ENCODE data around the gene MGP. TPM values are rescaled to one million over a fixed set of nuclear protein-coding genes. Genes with fewer than 3 reads are reported as not detected.

Gene MGP
- total RNA-seq, 1 experiment from 2014 or later: not detected

DNA sequence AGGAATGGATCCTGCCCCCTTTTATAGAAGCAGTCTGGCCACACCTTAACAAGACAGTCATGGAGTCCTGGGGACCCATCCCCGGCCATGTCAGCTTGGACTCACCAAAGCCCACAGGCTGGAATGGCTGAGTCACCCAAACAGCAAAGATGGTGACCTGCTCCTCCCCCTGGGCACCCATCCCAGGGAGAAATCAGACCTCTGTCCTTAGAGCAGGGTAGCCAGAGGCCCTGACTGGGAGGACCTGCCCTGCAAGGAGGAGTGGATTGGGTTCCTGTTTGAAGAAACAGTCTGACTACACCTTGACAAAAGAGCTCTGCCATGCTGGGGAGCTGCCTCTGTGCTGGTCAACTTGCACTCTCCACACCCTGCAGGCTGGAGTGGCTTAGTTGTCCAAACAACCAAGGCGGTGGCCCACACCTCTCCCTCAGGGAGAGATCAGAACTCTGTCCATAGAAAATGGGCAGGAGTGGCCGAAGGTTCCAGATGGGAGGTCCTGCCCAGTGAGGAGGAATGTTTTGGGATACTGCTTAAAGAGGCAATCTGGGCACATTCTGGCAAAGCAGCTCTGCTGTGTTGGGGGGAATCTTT is 16.6 kb downstream of the MGP start:
- Histone ChIP-seq H3K27me3 (replicated peaks) (no peaks in the 10 kb centered on the region), H3K27ac (no peak overlapping the region), H3K4me1 (replicated peaks) (no peaks in the 10 kb centered on the region), H3K9me3 (replicated peaks) (no peaks in the 10 kb centered on the region), H3K36me3 (no peaks in the 10 kb centered on the region), H3K4me3 (no peak overlapping the region)
- DNase-seq (ENCODE audit: low read depth in 1 of 2, low spot score in 2 of 2): no peak

DNA sequence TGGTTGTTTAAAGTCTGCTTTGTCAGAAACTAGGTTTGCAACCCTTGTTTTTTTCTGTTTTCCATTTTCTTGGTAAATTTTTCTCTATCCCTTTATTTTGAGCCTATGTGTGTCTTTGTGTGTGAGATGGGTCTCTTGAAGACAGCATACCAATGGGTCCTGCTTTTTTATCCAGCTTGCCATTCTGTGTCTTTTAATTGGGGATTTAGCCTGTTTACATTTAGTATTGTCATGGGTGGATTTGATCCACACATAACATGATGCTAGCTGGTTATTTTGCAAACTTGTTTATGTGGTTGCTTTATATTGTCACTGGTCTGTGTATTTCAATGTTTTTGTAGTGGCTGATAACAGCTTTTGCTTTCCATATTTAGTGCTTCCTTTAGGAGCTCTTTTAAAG is 25.2 kb downstream of the MGP start:
- no peak overlapping the region for H3K4me3 ChIP-seq
- no peak for DNase-seq (ENCODE audit: low read depth in 1 of 2, low spot score in 2 of 2)
- no peaks in the 10 kb centered on the region for H3K27me3 ChIP-seq (replicated peaks)
- no peaks in the 10 kb centered on the region for H3K4me1 ChIP-seq (replicated peaks)
- no peak overlapping the region for H3K27ac ChIP-seq
- H3K36me3 ChIP-seq: no peaks in the 10 kb centered on the region
- no peaks in the 10 kb centered on the region; the same call in 1 of the 2 replicates for H3K9me3 ChIP-seq (replicated peaks)

DNA sequence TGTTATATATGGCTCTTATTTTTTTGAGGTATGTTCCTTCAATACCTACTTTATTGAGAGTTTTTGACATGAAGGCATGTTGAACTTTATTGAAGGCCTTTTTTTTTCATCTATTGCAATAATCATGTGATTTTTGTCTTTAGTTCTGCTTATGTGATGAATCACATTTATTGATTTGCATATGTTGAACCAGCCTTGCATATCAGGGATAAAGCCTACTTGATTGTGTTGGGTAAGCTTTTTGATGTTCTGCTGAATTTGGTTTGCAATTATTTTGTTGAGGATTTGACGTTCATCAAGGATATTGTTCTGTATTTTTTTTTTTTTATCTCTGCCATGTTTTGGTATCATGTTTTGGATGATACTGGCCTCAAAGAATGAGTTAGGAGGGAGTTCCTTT is 27.1 kb downstream of the MGP start:
- H3K27me3 ChIP-seq (replicated peaks): no peaks in the 10 kb centered on the region
- H3K27ac ChIP-seq: no peak overlapping the region
- H3K9me3 ChIP-seq (replicated peaks): no peaks in the 10 kb centered on the region; the same call in 1 of the 2 replicates
- no peak overlapping the region for H3K4me3 ChIP-seq
- H3K4me1 ChIP-seq (replicated peaks): peaks cover 6% of the 10 kb centered on the region
- H3K36me3 ChIP-seq: no peaks in the 10 kb centered on the region
- no peak for DNase-seq (ENCODE audit: low read depth in 1 of 2, low spot score in 2 of 2)

DNA sequence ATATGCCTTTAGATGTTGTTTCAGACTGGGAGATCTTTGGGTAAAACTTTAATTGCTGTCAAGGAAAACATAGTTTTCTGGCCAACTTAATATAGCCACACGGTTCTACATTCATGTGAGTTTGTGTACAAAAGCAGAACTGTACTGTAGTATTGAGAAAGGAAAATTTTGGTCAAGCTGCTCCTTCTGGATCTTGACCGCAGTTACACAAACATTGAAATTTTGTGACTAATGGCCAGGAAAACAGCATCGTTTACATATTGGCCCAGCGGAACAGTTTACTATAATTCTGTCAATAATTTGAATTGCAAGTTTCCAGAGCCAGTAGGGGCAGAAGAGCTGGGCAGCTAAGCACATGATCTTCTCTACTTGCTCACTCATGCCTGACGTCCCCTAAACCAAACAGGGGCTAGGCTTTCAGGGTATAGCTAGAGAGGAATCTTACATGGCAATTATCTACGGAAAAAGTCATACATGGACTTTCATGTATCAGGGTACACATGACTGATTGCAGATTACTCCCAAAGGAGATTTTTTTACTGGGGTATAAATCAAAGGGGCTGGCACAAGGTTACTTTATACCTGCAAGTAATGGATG is 31.0 kb downstream of the MGP start:
- Histone ChIP-seq H3K9me3 (replicated peaks) (no peaks in the 10 kb centered on the region; the same call in 1 of the 2 replicates), H3K27me3 (replicated peaks) (no peaks in the 10 kb centered on the region), H3K4me3 (no peak overlapping the region), H3K4me1 (replicated peaks) (peaks cover 6% of the 10 kb centered on the region), H3K27ac (no peak overlapping the region), H3K36me3 (no peaks in the 10 kb centered on the region)
- no peak for DNase-seq (ENCODE audit: low read depth in 1 of 2, low spot score in 2 of 2)

DNA sequence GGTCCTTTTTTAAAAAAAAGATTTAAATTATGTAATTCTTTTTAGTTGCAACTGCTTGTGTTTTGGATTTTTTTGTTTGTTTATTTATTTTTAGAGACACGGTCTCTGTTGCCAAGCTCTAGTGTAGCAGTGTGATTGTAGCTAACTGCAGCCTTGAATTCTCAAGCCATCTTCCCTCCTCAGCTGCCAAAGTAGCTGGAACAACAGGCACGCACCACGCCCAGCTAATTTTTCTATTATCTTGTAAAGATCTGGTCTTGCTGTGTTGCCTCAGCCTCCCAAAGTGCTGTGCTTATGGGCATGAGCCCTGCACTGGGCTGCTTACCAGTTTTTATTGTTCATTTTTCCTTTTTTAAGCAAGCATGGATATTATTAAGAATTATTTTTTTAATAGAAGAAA is 31.7 kb downstream of the MGP start:
- Histone ChIP-seq H3K4me3 (no peak overlapping the region), H3K4me1 (replicated peaks) (peaks cover 6% of the 10 kb centered on the region), H3K36me3 (no peaks in the 10 kb centered on the region), H3K27ac (no peak overlapping the region), H3K27me3 (replicated peaks) (no peaks in the 10 kb centered on the region), H3K9me3 (replicated peaks) (no peaks in the 10 kb centered on the region)
- no peak for DNase-seq (ENCODE audit: low read depth in 1 of 2, low spot score in 2 of 2)

DNA sequence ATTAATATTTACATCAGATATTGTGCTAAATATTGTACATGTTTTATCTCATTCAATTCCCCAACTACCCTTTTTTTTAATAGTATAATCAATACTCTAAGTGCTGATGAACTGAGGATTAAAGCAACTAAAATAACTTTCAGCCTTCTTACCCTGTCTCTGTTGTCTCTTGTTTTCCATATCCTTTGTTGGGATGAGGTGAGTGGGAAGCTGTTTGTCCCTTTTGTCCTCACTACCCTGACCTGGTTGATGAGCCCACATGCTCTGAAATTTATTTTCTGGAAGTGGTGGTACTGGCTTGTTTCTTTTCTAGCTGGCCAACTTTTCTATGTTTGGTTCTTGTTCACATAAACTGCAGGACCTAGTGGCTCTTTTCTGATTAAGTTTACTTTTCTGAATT is 32.8 kb downstream of the MGP start:
- H3K9me3 ChIP-seq (replicated peaks): no peaks in the 10 kb centered on the region
- no peaks in the 10 kb centered on the region for H3K36me3 ChIP-seq
- no peak for DNase-seq (ENCODE audit: low read depth in 1 of 2, low spot score in 2 of 2)
- no peak overlapping the region for H3K27ac ChIP-seq
- peaks cover 6% of the 10 kb centered on the region for H3K4me1 ChIP-seq (replicated peaks)
- no peaks in the 10 kb centered on the region for H3K27me3 ChIP-seq (replicated peaks)
- H3K4me3 ChIP-seq: no peak overlapping the region

DNA sequence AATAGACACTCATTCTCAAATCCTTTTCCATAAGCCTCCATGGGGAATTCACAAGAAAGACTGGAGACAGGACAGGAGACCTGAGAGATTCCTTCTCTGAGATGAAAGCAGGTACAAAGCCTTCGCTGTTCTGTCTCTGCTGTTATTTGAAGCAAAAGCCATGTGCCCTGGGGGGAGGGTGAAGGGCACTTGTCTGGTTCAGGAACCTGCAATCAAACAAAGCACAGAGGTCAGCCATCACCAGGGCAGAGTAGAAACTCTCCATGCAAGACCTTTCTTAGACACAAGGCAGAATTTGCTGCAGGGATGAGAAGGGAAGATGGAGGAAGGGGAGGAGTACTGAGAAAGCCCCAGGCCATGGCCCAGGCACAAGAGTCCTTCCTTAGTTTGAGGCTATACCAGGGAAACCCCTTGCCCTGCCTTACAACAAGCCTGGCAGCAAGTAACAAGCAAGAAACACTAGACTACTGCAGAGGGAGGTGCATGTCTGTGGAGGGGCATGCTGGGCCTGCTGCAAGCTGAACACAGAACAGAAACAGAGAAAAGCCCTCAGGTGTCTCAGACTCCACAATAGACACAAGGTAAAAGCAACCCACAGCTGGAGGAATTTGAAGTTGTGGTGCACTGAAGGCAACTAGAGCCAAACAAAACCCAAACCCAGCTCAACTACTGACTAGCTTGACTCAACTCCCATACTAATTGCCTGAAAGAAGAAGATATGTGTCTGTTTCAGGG is 34.6 kb downstream of the MGP start:
- Histone ChIP-seq H3K36me3 (no peaks in the 10 kb centered on the region), H3K27me3 (replicated peaks) (no peaks in the 10 kb centered on the region), H3K4me3 (no peak overlapping the region), H3K27ac (no peak overlapping the region), H3K4me1 (replicated peaks) (peaks cover 6% of the 10 kb centered on the region), H3K9me3 (replicated peaks) (no peaks in the 10 kb centered on the region)
- DNase-seq (ENCODE audit: low read depth in 1 of 2, low spot score in 2 of 2): no peak

DNA sequence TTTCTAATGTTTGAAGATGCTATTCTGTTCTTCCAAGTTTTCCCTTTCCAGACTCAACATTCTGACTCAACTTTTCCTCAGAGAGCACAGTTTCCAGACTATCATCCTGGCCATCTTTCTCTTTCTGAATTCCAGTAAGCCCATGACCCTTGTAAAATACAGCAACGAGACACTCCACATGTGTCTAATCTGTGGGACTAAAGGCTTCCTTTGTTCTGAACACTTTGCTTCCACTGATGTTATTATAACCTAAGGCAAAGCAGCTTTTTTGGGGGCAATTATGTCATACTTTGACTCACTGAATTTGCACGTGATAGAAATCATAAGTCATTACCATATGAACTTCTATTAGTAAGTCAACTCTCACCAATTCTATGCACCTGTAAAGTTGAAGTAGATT is 36.0 kb downstream of the MGP start:
- no peaks in the 10 kb centered on the region for H3K9me3 ChIP-seq (replicated peaks)
- H3K36me3 ChIP-seq: no peaks in the 10 kb centered on the region
- no peak for DNase-seq (ENCODE audit: low read depth in 1 of 2, low spot score in 2 of 2)
- peaks cover 3% of the 10 kb centered on the region for H3K4me1 ChIP-seq (replicated peaks)
- H3K27ac ChIP-seq: no peak overlapping the region
- no peak overlapping the region for H3K4me3 ChIP-seq
- H3K27me3 ChIP-seq (replicated peaks): no peaks in the 10 kb centered on the region

DNA sequence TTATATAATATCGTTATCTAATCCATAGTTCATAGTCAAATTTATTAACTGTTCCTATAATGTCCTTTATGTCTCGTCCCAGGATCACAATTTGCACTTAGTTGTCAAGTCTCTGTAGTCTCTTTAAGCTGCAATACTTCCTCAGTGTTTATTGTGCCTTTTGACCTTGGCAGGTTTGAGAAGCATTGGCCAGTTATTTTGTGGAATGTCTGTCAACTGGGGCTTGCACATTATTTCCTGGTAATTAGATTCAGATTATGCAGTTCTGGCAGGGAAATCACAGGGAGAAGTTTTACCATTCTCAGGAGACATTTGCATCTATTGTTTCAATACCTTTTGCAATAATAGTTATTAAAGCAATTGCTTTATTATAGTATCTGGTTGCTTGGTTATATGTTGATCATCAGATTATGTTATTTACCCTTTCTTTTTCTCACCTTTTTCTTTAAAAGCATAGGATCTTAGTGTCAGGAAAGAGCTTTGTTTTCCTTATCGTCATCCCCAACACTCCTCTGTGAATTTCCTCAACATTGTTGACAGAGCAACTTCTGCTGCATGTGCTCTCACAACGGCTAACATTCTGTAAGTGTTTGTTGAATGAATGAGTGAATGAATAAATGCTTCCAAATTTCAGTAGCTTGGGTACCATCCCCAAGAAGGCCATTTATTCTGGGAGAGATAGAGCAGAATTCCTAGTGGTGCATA is 38.6 kb downstream of the MGP start:
- no peaks in the 10 kb centered on the region for H3K36me3 ChIP-seq
- H3K4me3 ChIP-seq: no peak overlapping the region
- H3K9me3 ChIP-seq (replicated peaks): no peaks in the 10 kb centered on the region
- no peak overlapping the region for H3K27ac ChIP-seq
- H3K27me3 ChIP-seq (replicated peaks): no peaks in the 10 kb centered on the region
- peaks cover 8% of the 10 kb centered on the region for H3K4me1 ChIP-seq (replicated peaks)
- DNase-seq (ENCODE audit: low read depth in 1 of 2, low spot score in 2 of 2): no peak

DNA sequence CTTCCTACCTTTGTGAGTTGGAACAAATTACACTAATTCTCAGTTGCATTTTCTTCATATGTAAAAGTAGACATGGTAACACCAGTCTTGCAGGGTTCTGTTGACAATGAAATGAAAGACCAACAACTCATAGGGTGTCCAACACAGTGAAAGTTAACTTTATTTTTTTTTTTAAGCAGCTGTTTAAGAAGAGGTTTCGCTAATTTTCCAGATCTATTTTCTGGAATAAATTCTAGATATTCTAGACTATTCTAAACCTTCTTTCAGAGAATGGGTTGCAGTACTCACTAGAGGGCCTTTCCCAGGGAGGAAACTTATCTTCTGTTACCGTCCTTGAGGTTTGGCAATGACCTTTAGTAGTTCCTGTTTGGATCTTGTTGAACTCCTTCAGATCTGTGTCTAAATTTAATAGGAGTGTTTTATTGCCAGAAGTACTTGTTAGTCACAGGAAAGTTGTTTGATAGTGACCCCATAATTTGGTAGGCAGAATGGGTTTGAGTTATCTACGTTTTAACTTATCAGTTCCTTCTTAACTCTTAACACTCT is 39.5 kb downstream of the MGP start:
- DNase-seq (ENCODE audit: low read depth in 1 of 2, low spot score in 2 of 2): no peak
- peaks cover 17% of the 10 kb centered on the region for H3K4me1 ChIP-seq (replicated peaks)
- H3K4me3 ChIP-seq: no peak overlapping the region
- no peak overlapping the region for H3K27ac ChIP-seq
- no peaks in the 10 kb centered on the region for H3K36me3 ChIP-seq
- no peaks in the 10 kb centered on the region for H3K27me3 ChIP-seq (replicated peaks)
- no peaks in the 10 kb centered on the region for H3K9me3 ChIP-seq (replicated peaks)

DNA sequence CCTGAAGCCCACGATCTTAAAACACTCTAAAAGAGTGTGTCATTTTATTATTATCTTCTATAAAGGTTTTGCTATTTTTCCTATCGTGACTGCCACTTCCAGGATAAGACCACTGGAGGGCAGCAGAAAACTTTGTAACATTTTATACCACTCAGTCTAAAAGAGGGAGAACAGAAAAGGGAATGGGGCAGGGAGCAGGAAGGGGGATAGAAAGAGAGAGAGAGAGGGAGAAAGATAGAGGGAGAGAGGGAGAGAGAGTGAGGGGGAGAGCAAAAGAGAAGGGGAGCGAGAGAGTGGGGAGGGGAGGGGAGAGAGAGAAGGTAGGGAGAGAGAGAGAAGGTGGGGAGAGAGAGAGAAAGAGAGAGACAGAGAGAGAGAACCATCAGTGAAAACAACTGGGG is 40.3 kb downstream of the MGP start:
- H3K27me3 ChIP-seq (replicated peaks): no peaks in the 10 kb centered on the region
- no peak overlapping the region for H3K4me3 ChIP-seq
- H3K9me3 ChIP-seq (replicated peaks): no peaks in the 10 kb centered on the region
- no peak overlapping the region for H3K27ac ChIP-seq
- peaks cover 23% of the 10 kb centered on the region for H3K4me1 ChIP-seq (replicated peaks)
- DNase-seq (ENCODE audit: low read depth in 1 of 2, low spot score in 2 of 2): peak; percentile 44 to 57
- H3K36me3 ChIP-seq: no peaks in the 10 kb centered on the region

DNA sequence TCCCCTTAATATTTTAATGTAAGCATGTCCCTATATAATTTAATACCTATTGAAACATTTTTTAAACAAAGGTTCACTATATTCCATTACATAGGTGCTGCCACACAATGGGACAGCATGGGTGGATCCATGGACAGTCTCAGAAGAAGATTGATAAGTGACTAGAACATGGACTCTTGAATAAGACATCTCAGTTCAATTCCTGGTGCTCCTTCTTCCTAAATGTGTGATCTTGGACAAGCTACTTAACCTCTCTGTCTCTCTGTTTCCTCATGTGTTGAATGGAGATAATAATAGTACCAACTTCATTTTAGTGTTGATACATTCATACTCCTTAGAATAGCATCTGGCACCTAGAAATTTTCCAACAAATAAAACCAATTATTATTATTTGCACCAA is 41.3 kb downstream of the MGP start:
- H3K27me3 ChIP-seq (replicated peaks): no peaks in the 10 kb centered on the region
- peaks cover 23% of the 10 kb centered on the region for H3K4me1 ChIP-seq (replicated peaks)
- DNase-seq (ENCODE audit: low read depth in 1 of 2, low spot score in 2 of 2): no peak
- no peak overlapping the region for H3K27ac ChIP-seq
- H3K36me3 ChIP-seq: no peaks in the 10 kb centered on the region
- no peaks in the 10 kb centered on the region for H3K9me3 ChIP-seq (replicated peaks)
- no peak overlapping the region for H3K4me3 ChIP-seq

DNA sequence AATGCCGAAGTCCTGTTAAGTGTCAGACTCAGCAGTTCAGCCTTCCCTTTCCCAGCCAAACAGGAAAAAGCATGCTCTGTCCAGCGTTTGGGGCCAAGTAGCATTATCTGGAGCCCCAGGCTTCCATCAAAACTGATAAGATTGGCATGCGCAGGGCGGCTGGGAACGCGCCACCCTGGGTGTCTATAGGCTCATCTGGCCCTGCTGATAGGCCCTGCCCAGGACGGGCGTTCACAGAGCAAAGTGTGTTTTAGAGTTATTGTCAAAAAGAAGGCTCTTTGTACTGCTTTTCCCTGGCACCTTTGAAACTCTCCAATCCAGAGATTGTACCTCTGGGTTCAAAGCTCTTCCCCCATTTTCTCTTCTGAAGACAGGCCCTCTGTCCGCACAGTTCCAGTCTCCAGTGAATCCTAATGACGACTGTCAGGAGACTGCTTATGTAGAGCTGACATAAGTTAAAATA is 42.2 kb downstream of the MGP start, which contains the start of gene ART4:
Gene ART4 (minus strand): TSS at position 102 of the 463 bp plus-strand sequence. CDS start 413 bp downstream, outside the sequence.
- no peak within 1 kb of the TSS for H3K4me3 ChIP-seq
- no peaks in the 10 kb centered on the region for H3K36me3 ChIP-seq
- H3K4me1 ChIP-seq (replicated peaks): peaks cover 23% of the 10 kb centered on the region
- H3K9me3 ChIP-seq (replicated peaks): no peaks in the 10 kb centered on the region
- no peaks in the 10 kb centered on the region for H3K27me3 ChIP-seq (replicated peaks)
- H3K27ac ChIP-seq: peak within 1 kb of the TSS; percentile 77
- DNase-seq (ENCODE audit: low read depth in 1 of 2, low spot score in 2 of 2): no peak

All from SJSA1 (cell line).